AG10803 (cell line): ENCODE data around the gene SYT6.

Experiments used
- DNase-seq: peaks from one replicate; pipeline ENCODE4 v3.0.0; 2010; ENCODE audit warnings: low read depth
- H3K4me3 ChIP-seq: 2 replicates; pipeline ENCODE4 v1.5.1; 2011; ENCODE audit warnings: mild to moderate bottlenecking, low read length, control low read depth
- CTCF ChIP-seq: conservative IDR thresholded peaks from 2 replicates; pipeline ENCODE4 v1.5.1; 2011; ENCODE audit warnings: mild to moderate bottlenecking, low read length, control low read depth, inconsistent platforms

Gene SYT6

GRCh38 chr1:114131526-114132220 lies 22.0 kb downstream of the SYT6 start:
- H3K4me3 ChIP-seq: no peak overlapping the region
- TF ChIP-seq CTCF: peak; percentile 36
- peak; percentile 15 for DNase-seq

GRCh38 chr1:114130846-114131525 lies 22.7 kb downstream of the SYT6 start:
- no peak overlapping the region for H3K4me3 ChIP-seq
- no peak for TF ChIP-seq CTCF
- no peak for DNase-seq

- no peak overlapping the region for H3K4me3 ChIP-seq
- TF ChIP-seq CTCF: no peak
- DNase-seq: no peak
These were observed 23.5 kb downstream of the SYT6 start for GRCh38 chr1:114130213-114130612.

GRCh38 chr1:114128293-114128692 lies 25.4 kb downstream of the SYT6 start:
- no peak overlapping the region for H3K4me3 ChIP-seq
- no peak for TF ChIP-seq CTCF
- no peak for DNase-seq

- no peak for DNase-seq
- H3K4me3 ChIP-seq: no peak overlapping the region
- TF ChIP-seq CTCF: no peak
These were observed 27.2 kb downstream of the SYT6 start for GRCh38 chr1:114126261-114127095.

GRCh38 chr1:114124644-114125043 lies 29.0 kb downstream of the SYT6 start:
- no peak for TF ChIP-seq CTCF
- DNase-seq: no peak
- no peak overlapping the region for H3K4me3 ChIP-seq
